ENCODE data around the gene SLC6A3. TPM values are rescaled to one million over a fixed set of nuclear protein-coding genes. Genes with fewer than 3 reads are reported as not detected.
"Not testable (repeated sequence)": the region's sequence is repeated elsewhere in the genome, so short reads cannot be mapped to it uniquely, and the experiment has no call there.

SLC6A3 gene
- total RNA-seq, 1 donor from 2014 or later: not detected

DNA sequence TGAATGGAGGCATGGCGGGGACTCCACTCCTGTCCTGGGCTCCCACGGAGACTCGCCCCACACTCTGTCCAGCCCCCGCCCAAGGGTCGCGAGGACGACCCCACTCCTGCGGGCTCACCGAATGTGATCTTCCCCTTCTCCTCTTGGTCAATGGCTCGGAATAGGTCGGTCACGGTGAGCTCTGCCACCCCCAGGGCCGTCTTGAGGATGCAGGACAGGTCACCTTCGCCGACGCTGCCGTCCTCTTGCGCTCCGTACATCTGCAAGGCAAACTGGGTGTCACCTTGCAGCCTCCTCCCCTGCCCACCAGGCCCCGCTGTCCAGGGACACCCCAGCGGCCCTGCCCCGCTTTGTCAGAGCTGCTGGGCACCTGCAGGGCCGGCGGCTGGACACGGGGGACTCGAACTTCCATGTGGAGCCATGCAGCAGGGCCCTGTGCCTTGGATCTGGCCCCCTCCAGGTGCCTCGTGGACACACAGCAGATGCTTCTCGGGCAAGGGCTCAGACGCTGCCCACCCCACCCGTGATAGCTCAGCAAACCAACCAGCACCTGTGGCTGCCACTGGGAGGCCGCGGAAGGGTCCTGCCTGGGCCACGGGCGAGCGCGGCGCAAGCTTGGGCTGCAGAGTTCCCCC, 21.5 kb upstream of the SLC6A3 start:
- Mint-ChIP-seq H3K4me3 (ENCODE audit: low read depth) (no peak overlapping the region), H3K4me1 (ENCODE audit: low read depth) (no peaks in the 10 kb centered on the region), H3K36me3 (ENCODE audit: low read depth) (peaks cover 54% of the 10 kb centered on the region), H3K27ac (no peak overlapping the region), H3K9me3 (peaks cover 6% of the 10 kb centered on the region), H3K27me3 (ENCODE audit: low read depth) (no peaks in the 10 kb centered on the region)
- intact Hi-C loops (cut with micrococcal nuclease): no loop called here
- DNase-seq (ENCODE audit: low spot score): no peak

DNA sequence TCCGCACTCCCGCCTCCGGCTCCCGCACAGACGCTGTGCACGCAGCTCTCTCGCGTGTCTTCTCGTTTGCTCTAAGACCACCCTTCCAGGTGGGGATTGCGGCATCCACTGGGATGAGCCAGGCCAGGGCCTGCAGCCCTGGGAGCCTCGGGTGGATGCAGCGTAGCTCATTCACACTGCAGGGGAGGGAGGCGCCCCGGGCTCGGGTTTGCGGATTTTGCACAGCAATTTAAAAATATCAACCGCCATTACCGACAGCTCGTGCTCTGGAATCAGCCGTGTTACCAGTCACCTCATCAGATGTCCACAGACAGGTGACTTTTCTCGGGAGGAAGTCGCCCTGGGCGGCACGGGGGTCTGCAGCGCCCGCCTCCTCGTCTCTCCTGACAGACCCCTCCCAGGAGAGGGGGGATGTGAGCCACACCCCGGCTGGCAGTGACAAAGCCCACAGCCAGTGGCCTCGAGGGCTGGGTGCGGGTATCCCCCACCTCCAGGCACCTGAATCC, 20.8 kb upstream of the SLC6A3 start:
- no peak for DNase-seq (ENCODE audit: low spot score)
- H3K27me3 Mint-ChIP-seq (ENCODE audit: low read depth): no peaks in the 10 kb centered on the region
- H3K36me3 Mint-ChIP-seq (ENCODE audit: low read depth): peaks cover 61% of the 10 kb centered on the region
- no peak overlapping the region for H3K27ac Mint-ChIP-seq
- H3K4me3 Mint-ChIP-seq (ENCODE audit: low read depth): no peak overlapping the region
- H3K4me1 Mint-ChIP-seq (ENCODE audit: low read depth): no peaks in the 10 kb centered on the region
- H3K9me3 Mint-ChIP-seq: peaks cover 6% of the 10 kb centered on the region
- intact Hi-C loops (cut with micrococcal nuclease): no loop called here

DNA sequence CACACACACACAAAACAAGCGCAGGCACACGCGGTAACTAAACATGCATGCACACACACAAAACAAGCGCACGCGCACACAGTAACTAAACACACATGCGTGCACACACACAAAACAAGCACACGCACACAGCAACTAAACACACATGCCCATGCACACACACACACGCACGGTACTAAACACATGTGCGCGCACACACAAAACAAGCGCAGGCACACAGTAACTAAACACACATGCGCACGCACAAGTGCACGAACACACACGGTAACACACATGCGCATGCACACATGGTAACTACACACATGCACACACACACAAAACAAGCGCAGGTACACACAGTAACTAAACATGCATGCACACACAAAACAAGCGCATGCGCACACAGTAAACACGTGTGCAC, 19.9 kb upstream of the SLC6A3 start:
- Mint-ChIP-seq H3K27me3 (ENCODE audit: low read depth) (no peaks in the 10 kb centered on the region), H3K4me3 (ENCODE audit: low read depth) (no peak overlapping the region), H3K27ac (no peak overlapping the region), H3K9me3 (peaks cover 6% of the 10 kb centered on the region), H3K36me3 (ENCODE audit: low read depth) (peaks cover 68% of the 10 kb centered on the region), H3K4me1 (ENCODE audit: low read depth) (no peaks in the 10 kb centered on the region)
- DNase-seq (ENCODE audit: low spot score): no peak
- intact Hi-C loops (cut with micrococcal nuclease): no loop called here

DNA sequence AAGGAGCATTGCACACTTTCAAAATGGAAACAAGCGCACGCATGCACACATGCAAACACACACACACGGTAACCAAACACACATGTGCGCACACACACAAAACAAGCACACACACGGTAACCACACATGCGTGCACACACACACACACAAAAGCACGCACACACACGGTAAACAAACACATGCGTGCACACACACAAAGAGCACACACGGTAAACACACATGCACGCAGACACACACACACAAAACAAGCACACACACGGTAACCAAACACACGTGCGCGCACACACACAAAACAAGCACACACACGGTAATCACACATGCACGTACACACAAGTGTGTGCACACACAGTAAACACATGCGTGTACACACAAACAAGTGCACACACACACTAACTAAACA, 19.3 kb upstream of the SLC6A3 start:
- Mint-ChIP-seq H3K4me1 (ENCODE audit: low read depth) (no peaks in the 10 kb centered on the region), H3K4me3 (ENCODE audit: low read depth) (no peak overlapping the region), H3K27ac (no peak overlapping the region), H3K9me3 (peaks cover 6% of the 10 kb centered on the region), H3K27me3 (ENCODE audit: low read depth) (no peaks in the 10 kb centered on the region), H3K36me3 (ENCODE audit: low read depth) (peaks cover 72% of the 10 kb centered on the region)
- intact Hi-C loops (cut with micrococcal nuclease): no loop called here
- DNase-seq (ENCODE audit: low spot score): no peak

DNA sequence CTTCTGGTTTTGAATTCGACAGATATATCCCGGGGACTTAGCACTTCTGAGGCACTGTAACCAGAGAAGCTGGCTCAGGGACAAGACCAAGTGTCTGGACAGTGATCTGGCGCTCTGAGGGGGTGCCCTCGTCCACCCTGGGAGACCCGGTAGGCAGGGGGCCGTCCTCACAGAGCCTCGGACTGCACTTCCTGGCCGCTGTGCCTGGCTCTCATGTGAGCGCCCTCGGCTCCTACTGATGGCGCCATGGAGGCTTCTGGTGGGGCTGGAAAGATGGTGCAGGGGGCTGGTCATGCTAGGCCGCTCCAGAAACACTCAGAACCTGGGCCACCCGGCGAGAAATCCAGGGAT, 18.8 kb upstream of the SLC6A3 start:
- Mint-ChIP-seq H3K9me3 (peaks cover 6% of the 10 kb centered on the region), H3K27me3 (ENCODE audit: low read depth) (no peaks in the 10 kb centered on the region), H3K4me3 (ENCODE audit: low read depth) (no peak overlapping the region), H3K36me3 (ENCODE audit: low read depth) (peaks cover 72% of the 10 kb centered on the region), H3K27ac (no peak overlapping the region), H3K4me1 (ENCODE audit: low read depth) (no peaks in the 10 kb centered on the region)
- intact Hi-C loops (cut with micrococcal nuclease): no loop called here
- DNase-seq (ENCODE audit: low spot score): no peak

DNA sequence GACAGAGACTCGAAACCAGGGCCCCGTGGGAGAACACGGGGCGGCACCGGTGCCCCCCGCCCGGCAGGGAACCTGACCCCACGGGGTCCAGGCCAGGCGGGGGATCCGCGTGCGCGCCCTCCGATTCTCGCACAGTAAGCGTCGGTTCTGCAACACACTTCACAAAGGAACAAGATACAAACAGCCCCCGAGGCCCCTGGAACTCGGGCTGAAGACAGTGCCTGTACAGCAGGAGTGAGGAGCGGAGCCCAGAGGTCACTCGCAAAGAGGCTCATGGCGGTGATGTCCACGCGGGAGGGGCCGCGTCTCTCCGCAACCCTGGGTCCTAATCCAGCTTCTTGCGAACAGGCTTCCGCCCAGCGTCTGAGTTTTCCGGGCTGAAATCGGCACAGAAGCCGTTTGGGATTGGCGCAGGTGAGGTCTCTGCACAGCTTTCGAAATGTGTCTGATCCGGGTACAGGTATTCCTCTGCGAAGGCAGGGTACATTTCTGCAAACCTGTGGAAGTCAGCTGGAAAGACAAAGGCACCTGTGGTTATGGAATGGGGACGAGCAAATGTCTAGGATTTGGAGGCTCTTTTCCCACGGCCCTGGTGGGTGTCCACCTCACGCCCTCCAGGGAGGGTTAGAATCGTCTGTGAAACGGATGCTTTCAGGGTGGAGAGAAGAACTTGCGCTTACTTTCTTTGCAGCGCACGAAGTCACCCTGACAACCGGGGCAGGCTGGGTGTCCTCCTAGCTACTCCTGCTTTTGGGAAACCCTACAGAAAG, 18.3 kb upstream of the SLC6A3 start:
- intact Hi-C loops (cut with micrococcal nuclease): no loop called here
- Mint-ChIP-seq H3K27ac (no peak overlapping the region), H3K27me3 (ENCODE audit: low read depth) (no peaks in the 10 kb centered on the region), H3K4me3 (ENCODE audit: low read depth) (no peak overlapping the region), H3K9me3 (peaks cover 7% of the 10 kb centered on the region), H3K36me3 (ENCODE audit: low read depth) (peaks cover 72% of the 10 kb centered on the region), H3K4me1 (ENCODE audit: low read depth) (no peaks in the 10 kb centered on the region)
- no peak for DNase-seq (ENCODE audit: low spot score)

DNA sequence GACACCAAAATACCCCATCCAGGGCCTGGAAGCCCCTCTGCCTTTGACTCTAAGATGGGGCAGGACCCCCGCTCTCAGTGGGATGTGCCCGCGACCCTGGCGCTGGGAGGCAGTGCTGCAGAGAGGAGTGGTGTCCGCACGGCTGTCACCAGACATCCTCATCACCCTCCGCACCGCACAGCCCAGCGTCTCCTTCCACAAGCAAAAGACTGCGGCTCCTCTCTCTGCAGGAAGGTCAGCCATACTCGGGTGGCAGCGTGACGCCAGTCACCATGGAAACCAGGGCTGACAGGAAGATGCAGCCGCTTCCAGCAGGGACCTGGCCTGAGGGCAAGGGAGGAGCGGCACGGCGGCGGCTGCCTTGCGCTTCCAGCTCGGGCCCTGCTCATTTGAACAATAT, 17.1 kb upstream of the SLC6A3 start:
- H3K27me3 Mint-ChIP-seq (ENCODE audit: low read depth): no peaks in the 10 kb centered on the region
- H3K36me3 Mint-ChIP-seq (ENCODE audit: low read depth): peaks cover 67% of the 10 kb centered on the region
- no peaks in the 10 kb centered on the region for H3K4me1 Mint-ChIP-seq (ENCODE audit: low read depth)
- no peak for DNase-seq (ENCODE audit: low spot score)
- intact Hi-C loops (cut with micrococcal nuclease): no loop called here
- H3K9me3 Mint-ChIP-seq: peaks cover 12% of the 10 kb centered on the region
- no peak overlapping the region for H3K27ac Mint-ChIP-seq
- H3K4me3 Mint-ChIP-seq (ENCODE audit: low read depth): no peak overlapping the region

DNA sequence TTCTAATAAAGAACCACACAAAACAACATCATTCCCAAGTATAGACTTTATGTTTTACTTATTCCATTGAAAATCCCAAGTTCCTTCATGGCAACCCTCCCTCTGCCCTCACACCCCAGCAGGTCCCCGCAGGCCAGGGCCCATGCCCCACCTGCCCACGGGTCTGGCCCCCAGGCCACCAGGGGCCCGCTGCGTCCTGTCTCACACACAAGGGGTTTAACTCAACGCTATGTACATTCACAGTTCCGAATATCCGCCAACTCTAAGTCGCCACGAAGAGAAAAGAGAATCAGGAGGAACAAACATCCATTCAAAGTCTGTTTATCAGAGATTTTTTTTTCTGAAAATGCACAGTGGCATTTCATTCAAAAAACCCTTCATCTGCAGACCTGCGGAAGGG, 16.2 kb upstream of the SLC6A3 start:
- Mint-ChIP-seq H3K36me3 (ENCODE audit: low read depth) (peaks cover 67% of the 10 kb centered on the region), H3K27ac (no peak overlapping the region), H3K4me1 (ENCODE audit: low read depth) (no peaks in the 10 kb centered on the region), H3K9me3 (peaks cover 20% of the 10 kb centered on the region), H3K4me3 (ENCODE audit: low read depth) (no peak overlapping the region), H3K27me3 (ENCODE audit: low read depth) (no peaks in the 10 kb centered on the region)
- no peak for DNase-seq (ENCODE audit: low spot score)
- intact Hi-C loops (cut with micrococcal nuclease): no loop called here

DNA sequence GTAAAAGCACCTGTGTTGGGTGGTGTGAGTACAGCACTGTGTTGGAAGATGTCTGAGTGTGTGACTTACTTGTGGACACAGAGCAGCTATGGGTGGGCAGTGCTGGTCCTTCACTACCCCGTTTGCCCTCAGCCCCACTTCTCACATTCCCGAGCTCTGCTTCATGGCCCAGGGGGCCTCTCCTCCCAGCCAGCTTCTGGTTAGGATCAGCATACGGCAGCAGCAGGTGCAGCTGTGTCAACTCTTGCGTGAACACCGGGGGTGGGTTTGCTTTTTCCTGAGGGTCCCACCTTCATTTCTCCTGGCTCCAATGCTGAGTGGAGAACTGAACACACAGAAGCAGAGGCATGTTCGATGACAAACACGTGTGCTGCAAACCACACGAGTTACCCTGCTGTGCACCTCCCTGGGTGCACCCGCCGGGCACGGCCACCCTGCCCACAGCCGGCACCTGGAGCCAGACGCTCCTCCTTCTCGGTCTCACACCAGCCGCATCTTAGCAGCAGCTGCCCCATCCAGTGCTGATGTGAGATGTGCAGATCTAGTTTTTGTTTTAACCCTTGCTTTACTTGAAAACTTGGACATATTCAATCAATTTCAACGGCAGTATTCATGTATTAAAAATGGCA, 14.9 kb upstream of the SLC6A3 start:
- intact Hi-C loops (cut with micrococcal nuclease): no loop called here
- DNase-seq (ENCODE audit: low spot score): no peak
- Mint-ChIP-seq H3K27ac (no peak overlapping the region), H3K36me3 (ENCODE audit: low read depth) (peaks cover 56% of the 10 kb centered on the region), H3K4me1 (ENCODE audit: low read depth) (no peaks in the 10 kb centered on the region), H3K9me3 (peaks cover 25% of the 10 kb centered on the region), H3K4me3 (ENCODE audit: low read depth) (no peak overlapping the region), H3K27me3 (ENCODE audit: low read depth) (no peaks in the 10 kb centered on the region)

DNA sequence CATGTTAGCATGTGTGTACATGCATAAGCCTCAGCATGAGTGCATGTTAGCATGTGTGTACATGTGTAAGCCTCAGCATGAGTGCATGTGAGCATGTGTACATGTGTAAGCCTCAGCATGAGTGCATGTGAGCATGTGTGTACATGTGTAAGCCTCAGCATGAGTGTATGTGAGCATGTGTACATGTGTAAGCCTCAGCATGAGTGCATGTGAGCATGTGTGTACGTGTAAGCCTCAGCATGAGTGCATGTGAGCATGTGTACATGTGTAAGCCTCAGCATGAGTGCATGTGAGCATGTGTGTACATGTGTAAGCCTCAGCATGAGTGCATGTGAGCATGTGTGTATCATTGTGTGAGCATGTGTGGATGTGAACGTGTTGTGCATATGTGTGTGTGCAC, 14.2 kb upstream of the SLC6A3 start:
- Mint-ChIP-seq H3K9me3 (peaks cover 28% of the 10 kb centered on the region), H3K36me3 (ENCODE audit: low read depth) (peaks cover 48% of the 10 kb centered on the region)
- intact Hi-C loops (cut with micrococcal nuclease); DNase-seq (ENCODE audit: low spot score); H3K4me3 Mint-ChIP-seq (ENCODE audit: low read depth); H3K27ac Mint-ChIP-seq; H3K4me1 Mint-ChIP-seq (ENCODE audit: low read depth); H3K27me3 Mint-ChIP-seq (ENCODE audit: low read depth): not testable (repeated sequence)

DNA sequence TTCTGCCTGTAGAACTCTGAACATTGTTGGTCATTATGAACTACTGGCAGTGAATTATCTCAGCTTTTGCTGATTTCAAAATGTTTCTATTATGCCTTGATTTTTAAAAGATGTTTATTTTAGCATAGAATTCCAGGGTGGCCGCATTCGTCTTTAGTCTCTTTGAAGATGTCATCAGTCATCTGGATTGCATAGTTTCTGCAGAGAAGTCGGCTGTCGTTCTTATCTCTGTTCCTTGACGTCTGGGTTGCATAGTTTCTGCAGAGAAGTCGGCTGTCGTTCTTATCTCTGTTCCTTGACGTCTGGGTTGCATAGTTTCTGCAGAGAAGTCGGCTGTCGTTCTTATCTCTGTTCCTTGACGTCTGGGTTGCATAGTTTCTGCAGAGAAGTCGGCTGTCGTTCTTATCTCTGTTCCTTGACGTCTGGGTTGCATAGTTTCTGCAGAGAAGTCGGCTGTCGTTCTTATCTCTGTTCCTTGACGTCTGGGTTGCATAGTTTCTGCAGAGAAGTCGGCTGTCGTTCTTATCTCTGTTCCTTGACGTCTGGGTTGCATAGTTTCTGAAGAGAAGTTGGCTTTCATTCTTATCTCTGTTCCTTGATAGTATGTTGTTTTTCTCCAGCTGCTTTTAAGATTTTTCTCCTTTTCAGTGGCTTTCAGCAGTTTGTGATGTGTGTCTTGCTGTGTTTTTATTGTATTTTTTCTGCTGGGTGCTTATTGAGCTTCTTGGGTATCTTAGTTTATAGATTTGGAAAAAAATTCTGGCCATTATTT, 11.1 kb upstream of the SLC6A3 start:
- H3K27ac Mint-ChIP-seq; DNase-seq (ENCODE audit: low spot score); H3K4me3 Mint-ChIP-seq (ENCODE audit: low read depth); H3K27me3 Mint-ChIP-seq (ENCODE audit: low read depth); H3K4me1 Mint-ChIP-seq (ENCODE audit: low read depth); intact Hi-C loops (cut with micrococcal nuclease): not testable (repeated sequence)
- Mint-ChIP-seq H3K9me3 (peaks cover 41% of the 10 kb centered on the region), H3K36me3 (ENCODE audit: low read depth) (peaks cover 24% of the 10 kb centered on the region)

DNA sequence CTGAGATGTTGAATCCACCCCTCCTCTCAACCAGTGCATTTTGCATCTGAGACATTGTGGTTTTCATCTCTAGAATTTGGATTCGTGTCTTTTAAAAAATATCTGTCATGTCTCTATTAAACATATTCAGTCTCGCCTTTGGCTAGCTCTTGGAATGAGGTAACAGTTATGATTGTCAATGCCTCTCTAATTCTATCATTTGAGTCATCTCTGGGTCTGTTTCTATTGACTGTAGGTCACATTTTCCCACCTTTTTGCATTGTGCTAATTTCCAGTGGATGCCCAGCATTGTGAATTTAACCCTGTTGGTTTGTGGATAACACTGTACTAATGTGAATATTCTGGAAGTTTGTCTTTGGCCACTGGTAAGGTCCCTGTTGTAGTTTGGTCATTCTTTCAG, 8.4 kb upstream of the SLC6A3 start:
- intact Hi-C loops (cut with micrococcal nuclease): no loop called here
- no peaks in the 10 kb centered on the region for H3K4me1 Mint-ChIP-seq (ENCODE audit: low read depth)
- no peak overlapping the region for H3K27ac Mint-ChIP-seq
- peaks cover 29% of the 10 kb centered on the region for H3K27me3 Mint-ChIP-seq (ENCODE audit: low read depth)
- peaks cover 41% of the 10 kb centered on the region for H3K9me3 Mint-ChIP-seq
- peaks cover 11% of the 10 kb centered on the region for H3K36me3 Mint-ChIP-seq (ENCODE audit: low read depth)
- no peak overlapping the region for H3K4me3 Mint-ChIP-seq (ENCODE audit: low read depth)
- DNase-seq (ENCODE audit: low spot score): no peak

Data from activated T-helper 2 cell treated with anti-CD3 and anti-CD28 coated beads, Interferon-gamma antibody, Interleukin-2, Interleukin-4, amounts not matched to agents 10 μg/mL and 5 μg/mL and 100 μg/mL, durations not matched to agents 14 hours and 24 hours and 36 hours (primary cell).